Stimulated activated CD4-positive, alpha-beta T cell treated with anti-CD3 and anti-CD28 coated beads, Interleukin-1b, Interleukin-23, amount 100 ng/mL, for 1 hour (primary cell): ENCODE results near the gene SERTM1.

Experiments
- DNase-seq, 2 donors: peaks; one replicate each; pipeline ENCODE4 v3.0.0-alpha.2; 2020; ENCODE audit warnings: low read depth in 2 of 2

The SERTM1 gene

DNA sequence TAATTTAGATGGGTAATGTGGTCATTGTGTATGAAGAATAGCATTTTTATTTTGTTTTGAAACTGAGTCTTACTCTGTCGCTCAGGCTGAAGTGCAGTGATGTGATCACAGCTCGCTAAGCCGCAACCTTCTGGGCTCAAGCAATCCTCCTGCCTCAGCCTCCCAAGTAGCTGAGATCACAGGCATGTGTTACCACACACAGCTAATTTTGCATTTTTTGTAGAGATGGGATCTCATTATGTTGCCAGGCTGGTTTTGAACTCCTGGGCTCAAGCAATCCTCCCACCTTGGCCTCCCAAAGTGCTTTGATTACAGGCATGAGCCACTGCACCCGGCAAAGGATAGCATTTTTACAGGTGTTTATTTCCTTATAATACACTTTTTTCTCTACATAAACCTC lies 36.6 kb downstream of the SERTM1 start:
- no peak for DNase-seq

DNA sequence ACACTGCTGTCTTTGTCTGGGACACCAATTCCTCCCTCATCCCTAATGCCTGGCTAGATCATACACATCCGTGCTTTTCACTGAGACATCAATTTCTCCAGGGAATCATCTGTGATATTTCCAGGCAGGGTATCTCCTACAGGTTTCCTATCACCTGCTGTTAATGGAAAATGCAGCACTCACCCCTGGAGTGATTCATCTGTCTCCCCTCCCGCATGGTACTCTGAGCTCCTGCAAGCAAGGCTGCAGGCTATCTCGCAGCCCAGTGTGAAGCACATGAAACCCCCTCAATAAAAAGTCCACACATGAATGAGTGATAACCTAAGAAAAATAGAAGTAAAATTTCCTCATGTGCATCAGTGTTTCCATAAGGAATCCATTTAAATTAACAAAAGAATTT lies 38.5 kb downstream of the SERTM1 start:
- no peak for DNase-seq

DNA sequence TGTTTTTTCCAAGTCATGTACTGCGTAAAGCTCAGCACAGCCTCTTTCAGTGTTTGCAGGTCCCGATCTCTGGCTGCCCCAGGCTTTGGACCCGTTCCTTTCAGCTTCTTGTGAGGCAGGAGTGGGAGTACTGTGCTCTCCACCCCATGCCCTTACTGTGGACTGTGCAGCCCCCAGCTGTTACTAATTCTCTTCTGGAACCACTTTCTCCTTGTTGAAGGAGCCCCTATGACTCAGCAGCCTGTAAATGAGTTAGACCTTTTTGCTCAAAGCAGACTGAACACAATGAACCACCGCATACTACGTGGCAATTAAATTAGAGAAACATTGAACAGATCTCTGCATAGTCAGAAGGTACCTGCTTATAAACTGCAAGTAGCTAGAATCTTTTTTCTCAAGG lies 39.0 kb downstream of the SERTM1 start:
- no peak for DNase-seq

DNA sequence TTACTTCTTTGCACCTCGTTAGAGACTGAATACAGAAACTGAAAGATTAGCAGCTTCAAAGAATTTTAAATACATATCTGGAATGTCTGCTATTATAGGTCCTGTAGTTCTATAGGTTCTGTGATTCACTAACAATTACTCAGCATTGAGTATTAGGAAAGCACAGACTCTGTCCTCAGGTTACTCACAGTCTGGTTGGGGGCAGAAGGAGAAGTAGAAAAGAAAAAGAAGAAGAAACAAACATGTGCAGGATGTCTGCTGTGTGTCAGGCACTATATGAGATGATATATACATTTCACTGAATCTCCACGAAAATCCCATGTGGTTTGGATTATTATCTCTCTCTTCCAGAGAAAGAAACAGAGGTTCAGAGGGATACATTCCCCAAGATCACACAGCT lies 40.1 kb downstream of the SERTM1 start:
- DNase-seq, result no peak

DNA sequence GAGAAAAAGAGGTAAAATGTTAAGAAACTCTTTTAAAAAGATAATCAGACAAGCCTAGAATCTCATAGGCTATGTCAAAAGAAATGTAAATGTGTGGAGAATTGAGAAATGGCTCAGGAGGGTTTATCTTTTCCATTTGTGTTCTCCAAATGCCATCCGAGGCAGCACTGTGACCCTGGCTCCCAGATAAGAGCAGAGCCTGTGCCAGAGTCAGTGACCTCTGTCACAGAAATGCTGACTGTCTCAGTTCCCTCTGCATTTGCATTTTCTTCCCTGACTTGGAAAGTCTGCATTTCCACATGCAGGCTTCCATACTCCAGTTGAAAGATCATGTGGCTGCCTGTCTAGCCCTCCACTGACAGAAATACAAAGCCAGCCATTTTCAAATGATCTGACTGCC lies 42.0 kb downstream of the SERTM1 start:
- no peak for DNase-seq

DNA sequence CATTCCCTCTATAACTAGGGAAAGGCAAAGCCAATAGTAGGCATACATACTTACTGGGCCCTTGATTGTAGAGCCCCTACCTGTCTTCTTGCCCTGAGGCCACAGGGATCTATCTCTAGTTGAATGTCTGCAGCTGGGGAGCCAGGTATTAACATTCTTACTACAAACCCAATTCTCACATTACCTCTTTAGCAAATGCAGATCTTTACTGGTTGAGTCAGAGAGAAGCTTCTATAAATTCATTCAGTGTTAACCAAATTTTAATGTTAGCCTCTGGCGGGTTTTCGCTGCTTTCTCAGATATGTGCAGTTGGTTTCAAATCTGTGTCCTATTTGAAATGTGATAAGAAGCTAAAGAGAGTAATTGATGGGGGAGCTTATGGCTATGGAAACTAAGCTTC lies 43.2 kb downstream of the SERTM1 start:
- no peak for DNase-seq

DNA sequence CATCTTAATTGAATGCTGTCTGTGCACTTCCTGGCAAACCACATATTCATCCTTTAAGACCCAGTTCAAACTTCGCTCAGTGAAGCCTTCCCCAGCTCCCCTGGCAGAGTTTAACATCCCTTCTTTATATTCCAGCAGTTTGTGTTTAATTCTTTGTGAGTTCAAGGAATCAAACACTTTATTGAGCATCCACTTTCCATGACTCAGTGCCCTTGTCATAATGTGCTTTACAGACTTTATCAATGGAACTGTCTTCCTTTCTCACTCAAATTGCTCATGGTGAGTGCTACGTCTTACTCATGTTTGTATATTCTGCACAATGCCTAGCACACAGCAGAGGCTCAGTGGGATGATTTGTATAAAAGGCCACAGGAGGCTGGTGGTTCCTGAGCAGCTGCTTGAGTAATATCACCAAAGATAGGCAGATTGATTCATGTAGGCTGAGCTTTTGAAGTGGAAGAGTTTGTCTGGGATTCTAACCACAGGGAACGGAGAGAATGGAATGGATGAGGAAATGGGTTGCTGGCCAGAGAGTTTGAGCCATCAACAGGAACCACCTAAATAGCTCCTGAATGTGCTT lies 44.2 kb downstream of the SERTM1 start:
- DNase-seq, result no peak

DNA sequence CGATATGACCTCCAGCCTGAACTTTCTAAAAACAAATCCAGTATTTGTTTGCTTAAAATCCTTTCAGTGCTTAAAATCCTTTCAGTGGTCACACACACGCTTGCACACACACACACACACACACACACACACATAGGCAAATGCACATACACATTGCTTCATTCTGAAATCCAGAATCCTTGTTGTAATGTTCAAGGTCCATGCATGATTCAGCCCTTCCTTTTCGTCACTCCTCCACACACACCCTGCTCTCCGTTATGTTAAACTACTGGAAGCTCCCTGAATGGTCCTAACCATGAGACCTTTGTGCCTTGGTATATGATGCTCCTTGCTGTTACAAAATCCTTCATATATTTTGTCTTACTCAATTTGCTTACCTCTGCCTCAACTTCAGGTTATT lies 44.9 kb downstream of the SERTM1 start:
- no peak for DNase-seq

DNA sequence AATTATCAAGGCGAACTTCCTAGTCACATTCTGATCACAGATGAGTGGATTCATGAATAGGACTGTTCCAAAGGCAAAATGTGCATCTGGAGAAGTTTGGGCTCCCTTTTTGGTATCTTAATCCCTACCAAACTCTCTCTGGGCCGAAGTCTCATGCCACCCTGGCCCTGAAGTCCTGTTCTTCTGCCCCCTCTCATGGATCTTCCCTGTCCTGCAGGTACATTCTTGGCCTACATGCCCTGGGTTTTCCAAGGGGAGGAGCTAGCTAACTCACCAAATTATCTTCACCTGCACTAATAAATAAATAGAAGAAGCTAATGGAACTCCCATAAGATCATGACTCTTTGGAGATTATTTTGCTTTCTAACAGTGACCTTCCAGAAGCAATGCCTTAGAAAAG lies 50.3 kb downstream of the SERTM1 start:
- no peak for DNase-seq

DNA sequence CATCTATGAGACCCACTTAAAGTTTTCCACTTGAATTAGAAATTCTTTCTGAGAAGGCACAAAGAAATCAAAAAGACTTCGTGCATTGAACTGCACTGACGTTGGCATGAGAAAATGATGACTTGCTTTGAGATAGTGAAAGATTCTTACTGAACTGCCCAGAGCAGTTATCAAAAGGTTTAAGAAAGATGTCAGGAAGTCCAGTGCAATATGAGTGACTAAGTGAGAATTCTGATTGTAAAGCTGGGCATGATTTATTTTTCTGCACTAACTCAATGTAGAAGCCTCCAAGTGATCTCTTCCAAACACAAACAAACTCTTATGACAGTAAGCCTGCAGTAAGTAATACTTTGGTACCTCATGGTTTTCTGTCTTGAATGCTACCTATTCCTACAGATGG lies 52.1 kb downstream of the SERTM1 start:
- DNase-seq, result no peak

DNA sequence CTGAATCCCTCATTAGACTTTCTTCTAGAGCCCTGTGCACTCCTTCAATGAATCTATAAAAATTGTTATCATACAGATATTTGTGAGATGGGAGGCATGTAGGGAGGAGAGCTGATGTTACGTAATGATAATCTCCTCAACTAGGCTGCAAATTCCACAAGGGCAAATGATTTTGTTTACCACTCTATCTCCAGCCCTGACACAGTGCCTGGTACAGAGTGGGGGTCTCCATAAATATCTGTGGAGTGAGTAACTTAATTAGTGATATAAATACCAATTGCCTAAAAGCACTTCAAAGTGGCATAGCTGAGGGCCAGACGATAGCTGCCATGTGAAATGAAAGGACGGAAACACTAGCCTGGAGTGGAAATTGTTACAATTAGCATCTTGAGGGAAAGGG lies 54.2 kb downstream of the SERTM1 start:
- no peak for DNase-seq

DNA sequence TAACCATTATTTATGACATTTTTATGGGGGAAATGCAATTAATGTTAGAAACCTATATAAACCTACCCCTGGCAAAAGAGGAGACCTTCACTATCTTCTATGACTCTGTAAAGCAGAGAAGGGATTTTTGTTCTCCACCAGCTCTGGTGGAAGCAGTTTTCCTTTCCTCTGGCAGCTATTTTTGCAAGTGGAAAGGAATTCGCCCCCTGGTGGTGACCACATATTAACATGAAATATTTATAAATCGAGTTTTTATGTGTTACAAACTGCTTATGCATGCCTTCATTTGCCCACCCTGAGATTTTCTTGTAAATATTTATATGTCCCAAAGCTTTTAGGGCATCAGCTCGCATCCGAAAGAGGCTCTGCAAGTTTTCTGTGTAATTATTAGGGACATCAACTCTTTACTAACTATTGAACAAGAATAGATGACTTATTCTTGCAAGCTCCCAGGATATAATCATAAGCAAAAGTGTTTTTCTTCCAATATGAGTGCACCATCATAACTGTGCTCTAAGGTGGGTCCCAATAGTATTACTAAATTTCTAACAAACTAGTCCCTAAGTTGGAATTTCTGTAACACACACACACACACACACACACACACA lies 62.4 kb downstream of the SERTM1 start:
- peak in 1 of 2 donors; percentile 9 for DNase-seq

DNA sequence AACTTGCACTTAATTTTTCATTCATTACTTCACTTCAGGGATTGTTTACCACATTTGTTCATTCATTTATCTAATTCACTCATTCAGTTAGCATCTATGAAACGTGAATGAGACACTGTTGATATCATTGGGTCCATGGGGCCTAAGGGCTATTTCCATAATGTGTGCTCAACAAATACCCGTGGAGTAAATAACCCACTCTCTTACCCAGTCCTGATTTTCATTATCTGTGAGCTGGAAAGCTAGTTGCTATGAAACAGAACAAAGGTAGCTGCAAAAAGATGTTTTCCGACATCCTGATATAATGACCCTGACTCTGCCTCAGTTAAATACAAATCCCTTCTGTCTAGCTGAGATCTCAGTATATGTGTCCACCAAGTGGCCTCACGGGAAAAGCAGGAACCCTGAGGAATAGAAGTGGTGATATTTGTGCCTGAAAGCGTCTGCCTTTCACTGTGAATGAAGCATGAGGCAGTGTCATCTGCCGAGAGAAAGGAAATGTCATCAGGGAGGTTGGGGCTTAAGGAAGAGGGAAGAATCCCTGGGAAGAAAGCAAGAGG lies 63.8 kb downstream of the SERTM1 start:
- DNase-seq, result no peak

DNA sequence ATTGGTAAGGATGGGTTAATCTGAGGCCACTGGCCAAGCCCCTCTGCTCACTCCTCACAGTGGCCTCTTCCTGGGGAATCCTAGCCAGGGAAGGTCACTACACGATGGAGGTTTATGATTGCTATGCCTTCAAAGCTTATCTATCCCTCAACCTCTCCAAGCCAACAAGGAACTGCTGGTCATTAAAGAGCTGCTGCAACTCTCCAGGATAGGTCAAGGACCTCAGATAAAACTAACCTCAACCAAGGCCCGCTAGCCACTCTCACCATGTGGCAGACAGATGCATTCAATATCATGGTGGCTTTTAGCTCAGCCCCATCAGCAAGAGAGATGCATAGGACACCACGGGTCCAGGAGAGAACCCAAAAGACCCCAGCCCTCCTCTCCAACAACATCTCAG lies 71.6 kb downstream of the SERTM1 start:
- DNase-seq, result no peak

DNA sequence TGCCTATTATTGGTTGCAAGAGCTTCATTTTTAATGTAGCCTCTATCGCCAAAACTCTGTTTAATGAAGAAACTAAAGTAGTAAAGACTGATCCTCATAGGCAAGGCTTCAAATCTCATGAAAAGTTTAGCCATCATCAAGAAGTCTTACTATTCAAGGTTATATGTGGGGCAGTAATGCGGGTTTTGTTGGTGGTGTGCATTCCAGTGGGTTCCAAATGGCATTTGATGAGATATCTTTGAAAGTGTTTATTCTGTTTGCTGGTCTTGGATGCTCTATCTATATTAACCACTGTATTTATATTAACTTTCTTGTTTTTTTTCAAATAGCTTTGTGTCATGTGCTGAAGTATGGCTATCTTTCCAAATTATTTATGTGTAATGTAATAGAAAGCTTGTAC lies 72.2 kb downstream of the SERTM1 start:
- DNase-seq, result no peak
